NT2/D1 (cell line): Measurements from ENCODE around the gene POLG.

ENCODE experiments used
- SUZ12 ChIP-seq: IDR thresholded peaks from 2 replicates; pipeline ENCODE4 v1.6.1; 2011; ENCODE audit not compliant: insufficient read length, insufficient read depth; ENCODE audit errors: extremely low read depth
- YY1 ChIP-seq: IDR thresholded peaks from 2 replicates; pipeline ENCODE4 v1.6.1; 2011; ENCODE audit not compliant: insufficient read length, insufficient read depth

GRCh38 chr15:89282631-89283030 is 52.0 kb downstream of the POLG start:
- TF ChIP-seq YY1 (no peak), SUZ12 (no peak)
